Measurements from ENCODE around the gene OPRM1. TPM values are rescaled to one million over a fixed set of nuclear protein-coding genes. Genes with fewer than 3 reads are reported as not detected.

The OPRM1 gene
- total RNA-seq, 2 experiments from 2014 or later, result not detected

DNA sequence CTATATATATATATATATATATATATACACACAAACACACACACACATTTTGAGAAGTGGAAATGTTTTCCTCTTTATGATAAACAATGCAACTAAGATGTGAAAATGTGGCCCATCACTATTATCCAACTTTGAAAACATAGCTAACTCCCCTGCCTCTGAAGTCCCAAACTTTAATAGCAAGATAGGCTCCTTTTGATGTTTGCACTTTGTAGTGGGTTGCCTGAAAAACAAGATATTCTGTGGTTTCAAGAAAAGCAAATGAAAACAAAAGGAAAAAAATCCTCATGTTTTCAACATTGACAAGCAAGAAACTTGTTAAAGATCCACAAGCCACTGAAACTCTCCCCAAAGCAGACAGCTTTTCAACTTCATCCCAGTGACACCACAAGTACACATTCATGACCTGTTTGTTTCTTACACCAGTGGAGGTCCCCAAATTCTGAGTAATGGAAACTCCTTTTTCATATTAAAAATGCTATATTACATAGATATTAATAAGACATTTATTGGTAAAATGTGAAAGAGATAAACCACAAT is 227.6 kb downstream of the OPRM1 start:
- H3K36me3 Mint-ChIP-seq (ENCODE audit: low read depth), result no peaks in the 10 kb centered on the region
- CTCF ChIA-PET, result interaction anchor here (1.3 to 3.4 kb wide), 2 partner anchors 10 to 100 kb away, joined by 3 to 9 read pairs; no protein-coding TSS in a partner anchor
- H3K9me3 Mint-ChIP-seq, result no peaks in the 10 kb centered on the region
- H3K27ac Mint-ChIP-seq, result no peak overlapping the region
- POLR2A ChIA-PET, result no interaction called here
- H3K4me1 Mint-ChIP-seq, result no peaks in the 10 kb centered on the region
- DNase-seq, result no peak
- H3K27me3 Mint-ChIP-seq, result no peaks in the 10 kb centered on the region
- no peak overlapping the region for H3K4me3 Mint-ChIP-seq

GRCh38 chr6:154267508-154268106 is 228.6 kb downstream of the OPRM1 start:
- Mint-ChIP-seq H3K4me1 (no peaks in the 10 kb centered on the region), H3K36me3 (ENCODE audit: low read depth) (no peaks in the 10 kb centered on the region), H3K27ac (no peak overlapping the region), H3K27me3 (no peaks in the 10 kb centered on the region), H3K4me3 (no peak overlapping the region), H3K9me3 (no peaks in the 10 kb centered on the region)
- ChIA-PET POLR2A (interaction anchor here (1.1 kb wide), 1 partner anchor 18 kb away, joined by 4 read pairs; no protein-coding TSS in a partner anchor), CTCF (interaction anchor here (1.3 to 3.4 kb wide), 2 partner anchors 9 to 101 kb away, joined by 3 to 9 read pairs; no protein-coding TSS in a partner anchor)
- no peak for DNase-seq

DNA sequence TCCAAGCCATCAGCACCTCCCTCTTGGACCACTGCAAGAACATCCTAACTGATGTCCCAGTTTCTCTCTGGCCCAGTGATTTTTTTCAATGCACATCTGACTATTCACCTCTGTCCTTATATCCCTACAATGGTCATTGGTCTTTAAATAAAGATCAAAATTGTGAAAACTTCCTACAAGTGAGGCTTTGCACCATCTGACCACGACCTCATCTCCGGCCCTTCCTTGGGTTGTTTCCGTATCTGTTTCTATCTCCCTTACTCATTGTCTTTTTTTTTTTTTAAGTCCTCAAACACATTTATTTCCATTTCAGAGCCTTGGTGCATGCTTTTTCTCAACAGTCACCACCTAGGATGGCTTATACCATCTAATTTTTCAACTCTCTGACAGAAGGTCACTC is 229.4 kb downstream of the OPRM1 start:
- H3K27me3 Mint-ChIP-seq, result no peaks in the 10 kb centered on the region
- no peaks in the 10 kb centered on the region for H3K36me3 Mint-ChIP-seq (ENCODE audit: low read depth)
- no peaks in the 10 kb centered on the region for H3K4me1 Mint-ChIP-seq
- no peak overlapping the region for H3K27ac Mint-ChIP-seq
- CTCF ChIA-PET, result no interaction called here
- POLR2A ChIA-PET, result no interaction called here
- no peak overlapping the region for H3K4me3 Mint-ChIP-seq
- no peaks in the 10 kb centered on the region for H3K9me3 Mint-ChIP-seq
- no peak for DNase-seq

GRCh38 chr6:154274168-154274567 is 235.1 kb downstream of the OPRM1 start:
- CTCF ChIA-PET, result interaction anchor here (0.7 to 2.5 kb wide), 5 partner anchors 108 to 120 kb away, joined by 3 to 10 read pairs (median 4); no protein-coding TSS in a partner anchor
- H3K27me3 Mint-ChIP-seq, result no peaks in the 10 kb centered on the region
- H3K9me3 Mint-ChIP-seq, result no peaks in the 10 kb centered on the region
- H3K36me3 Mint-ChIP-seq (ENCODE audit: low read depth), result no peaks in the 10 kb centered on the region
- POLR2A ChIA-PET, result no interaction called here
- peaks cover 15% of the 10 kb centered on the region for H3K4me1 Mint-ChIP-seq
- H3K4me3 Mint-ChIP-seq, result no peak overlapping the region
- no peak overlapping the region for H3K27ac Mint-ChIP-seq
- DNase-seq, result no peak

GRCh38 chr6:154276810-154277628 is 238.0 kb downstream of the OPRM1 start:
- no peak for DNase-seq
- H3K27ac Mint-ChIP-seq, result no peak overlapping the region
- H3K9me3 Mint-ChIP-seq, result no peaks in the 10 kb centered on the region
- ChIA-PET CTCF (interaction anchor here (0.6 to 5.1 kb wide), 31 partner anchors 11 to 239 kb away, joined by 3 to 86 read pairs (median 4); no protein-coding TSS in a partner anchor), POLR2A (interaction anchor here (0.7 to 1.4 kb wide), 5 partner anchors 29 to 234 kb away, joined by 3 to 8 read pairs (median 3); partner anchors contain the start of gene CNKSR3)
- H3K4me3 Mint-ChIP-seq, result peak overlapping the region; percentile 30
- no peaks in the 10 kb centered on the region for H3K27me3 Mint-ChIP-seq
- peaks cover 15% of the 10 kb centered on the region for H3K4me1 Mint-ChIP-seq
- H3K36me3 Mint-ChIP-seq (ENCODE audit: low read depth), result no peaks in the 10 kb centered on the region

DNA sequence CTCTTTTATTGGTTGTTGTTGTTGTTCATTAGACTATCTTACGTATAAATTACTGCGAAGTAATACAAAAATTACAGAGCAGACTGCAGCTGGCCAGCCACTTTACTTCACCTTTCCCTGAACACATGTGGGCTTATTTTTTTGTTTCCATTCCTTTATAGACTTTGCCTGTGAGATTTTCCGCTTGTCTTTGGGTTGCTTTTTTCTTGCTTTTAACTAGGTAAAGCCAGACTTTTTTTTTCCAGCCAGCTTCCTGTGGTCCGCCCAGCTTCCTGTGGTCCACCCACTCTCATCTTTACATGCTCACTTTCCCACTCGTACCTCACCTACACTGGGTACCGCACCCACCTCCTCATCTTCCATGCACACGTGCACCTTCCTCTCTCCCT is 238.6 kb downstream of the OPRM1 start:
- DNase-seq, result peak; percentile 26
- POLR2A ChIA-PET, result interaction anchor here (0.7 to 1.4 kb wide), 5 partner anchors 30 to 233 kb away, joined by 3 to 8 read pairs (median 3); partner anchors contain the start of gene CNKSR3
- no peak overlapping the region for H3K27ac Mint-ChIP-seq
- CTCF ChIA-PET, result interaction anchor here (0.6 to 5.1 kb wide), 29 partner anchors 11 to 238 kb away, joined by 3 to 86 read pairs (median 4); no protein-coding TSS in a partner anchor
- no peaks in the 10 kb centered on the region for H3K36me3 Mint-ChIP-seq (ENCODE audit: low read depth)
- H3K27me3 Mint-ChIP-seq, result no peaks in the 10 kb centered on the region
- peak overlapping the region; percentile 30 for H3K4me3 Mint-ChIP-seq
- H3K9me3 Mint-ChIP-seq, result no peaks in the 10 kb centered on the region
- peaks cover 15% of the 10 kb centered on the region for H3K4me1 Mint-ChIP-seq

- ChIA-PET POLR2A (no interaction called here), CTCF (interaction anchor here (0.9 to 1.0 kb wide), 2 partner anchors 123 to 127 kb away, joined by 4 read pairs; no protein-coding TSS in a partner anchor)
- H3K9me3 Mint-ChIP-seq, result no peaks in the 10 kb centered on the region
- no peaks in the 10 kb centered on the region for H3K27me3 Mint-ChIP-seq
- H3K4me3 Mint-ChIP-seq, result no peak overlapping the region
- no peaks in the 10 kb centered on the region for H3K36me3 Mint-ChIP-seq (ENCODE audit: low read depth)
- no peak overlapping the region for H3K27ac Mint-ChIP-seq
- peaks cover 15% of the 10 kb centered on the region for H3K4me1 Mint-ChIP-seq
- DNase-seq, result no peak
Observed at GRCh38 chr6:154280521-154280920, 241.5 kb downstream of the OPRM1 start.

DNA sequence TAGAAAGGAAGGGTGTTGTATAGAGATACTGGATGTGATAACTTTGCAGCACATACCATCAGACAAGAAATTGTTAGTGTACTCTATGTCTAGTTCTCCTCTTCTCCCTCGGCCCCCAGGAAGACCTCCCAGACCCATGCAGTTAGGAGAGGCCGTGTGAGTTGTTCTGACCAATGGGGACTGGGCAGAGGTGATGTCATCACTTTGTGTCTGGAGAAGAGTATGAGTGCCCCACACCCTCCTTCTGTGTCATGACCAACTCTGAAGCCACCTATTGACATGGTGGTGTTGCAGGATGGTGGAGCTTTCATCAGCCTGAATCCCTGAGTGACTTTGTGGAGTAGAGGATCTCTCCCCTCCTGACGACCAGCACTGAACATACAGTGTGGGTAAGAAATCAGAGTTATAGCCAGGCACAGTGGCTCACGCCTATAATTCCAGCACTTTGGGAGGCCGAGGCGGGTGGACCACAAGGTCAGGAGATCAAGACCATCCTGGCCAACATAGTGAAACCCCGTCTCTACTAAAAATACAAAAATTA is 245.3 kb downstream of the OPRM1 start:
- no peak for DNase-seq
- Mint-ChIP-seq H3K4me1 (no peaks in the 10 kb centered on the region), H3K9me3 (no peaks in the 10 kb centered on the region), H3K27me3 (no peaks in the 10 kb centered on the region), H3K36me3 (ENCODE audit: low read depth) (no peaks in the 10 kb centered on the region), H3K4me3 (no peak overlapping the region), H3K27ac (no peak overlapping the region)
- POLR2A ChIA-PET, result no interaction called here
- CTCF ChIA-PET, result interaction anchor here (1.1 kb wide), 1 partner anchor 130 kb away, joined by 3 read pairs; no protein-coding TSS in a partner anchor

GRCh38 chr6:154285826-154286225 is 246.8 kb downstream of the OPRM1 start:
- no peak overlapping the region for H3K27ac Mint-ChIP-seq
- H3K36me3 Mint-ChIP-seq (ENCODE audit: low read depth), result no peaks in the 10 kb centered on the region
- DNase-seq, result no peak
- no peaks in the 10 kb centered on the region for H3K4me1 Mint-ChIP-seq
- H3K27me3 Mint-ChIP-seq, result no peaks in the 10 kb centered on the region
- H3K4me3 Mint-ChIP-seq, result no peak overlapping the region
- POLR2A ChIA-PET, result no interaction called here
- CTCF ChIA-PET, result interaction anchor here (1.5 kb wide), 1 partner anchor 132 kb away, joined by 3 read pairs; no protein-coding TSS in a partner anchor
- H3K9me3 Mint-ChIP-seq, result no peaks in the 10 kb centered on the region

DNA sequence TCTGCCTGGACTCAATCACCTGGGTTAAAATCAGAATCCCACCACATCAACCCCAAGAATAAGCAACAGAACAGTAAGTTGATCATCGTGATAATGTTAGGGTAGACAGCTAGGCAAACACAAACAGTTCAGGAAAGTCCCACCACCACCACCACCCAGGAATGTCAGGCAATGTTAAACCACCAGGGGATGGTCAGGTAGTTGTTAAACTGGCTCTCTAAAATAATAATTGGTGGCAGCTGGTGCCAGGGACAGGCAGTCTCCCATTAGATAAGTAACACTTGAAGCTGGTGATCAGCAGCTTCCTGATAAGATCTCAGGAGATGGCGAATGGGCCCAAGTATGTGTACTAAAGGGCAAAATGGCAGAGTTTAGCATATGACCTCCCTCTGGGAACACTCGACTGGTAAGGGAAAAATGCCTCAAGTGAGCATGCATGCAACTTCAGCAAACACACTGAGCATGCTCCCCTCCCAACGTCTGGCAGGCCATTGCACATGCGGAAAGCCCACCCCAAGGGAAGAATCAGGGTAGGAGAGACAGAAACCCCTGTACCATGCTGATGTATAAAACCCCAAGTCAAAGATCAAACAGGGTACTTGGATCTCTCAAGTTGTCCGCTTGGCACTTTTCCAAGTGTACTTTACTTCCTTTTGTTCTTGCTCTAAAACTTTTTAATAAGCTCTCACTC is 250.9 kb downstream of the OPRM1 start:
- POLR2A ChIA-PET, result no interaction called here
- Mint-ChIP-seq H3K4me1 (no peaks in the 10 kb centered on the region), H3K4me3 (no peak overlapping the region), H3K9me3 (no peaks in the 10 kb centered on the region), H3K27ac (no peak overlapping the region), H3K36me3 (ENCODE audit: low read depth) (no peaks in the 10 kb centered on the region), H3K27me3 (no peaks in the 10 kb centered on the region)
- CTCF ChIA-PET, result no interaction called here
- DNase-seq, result no peak

GRCh38 chr6:154292066-154292465 is 253.0 kb downstream of the OPRM1 start:
- H3K4me1 Mint-ChIP-seq, result no peaks in the 10 kb centered on the region

DNA sequence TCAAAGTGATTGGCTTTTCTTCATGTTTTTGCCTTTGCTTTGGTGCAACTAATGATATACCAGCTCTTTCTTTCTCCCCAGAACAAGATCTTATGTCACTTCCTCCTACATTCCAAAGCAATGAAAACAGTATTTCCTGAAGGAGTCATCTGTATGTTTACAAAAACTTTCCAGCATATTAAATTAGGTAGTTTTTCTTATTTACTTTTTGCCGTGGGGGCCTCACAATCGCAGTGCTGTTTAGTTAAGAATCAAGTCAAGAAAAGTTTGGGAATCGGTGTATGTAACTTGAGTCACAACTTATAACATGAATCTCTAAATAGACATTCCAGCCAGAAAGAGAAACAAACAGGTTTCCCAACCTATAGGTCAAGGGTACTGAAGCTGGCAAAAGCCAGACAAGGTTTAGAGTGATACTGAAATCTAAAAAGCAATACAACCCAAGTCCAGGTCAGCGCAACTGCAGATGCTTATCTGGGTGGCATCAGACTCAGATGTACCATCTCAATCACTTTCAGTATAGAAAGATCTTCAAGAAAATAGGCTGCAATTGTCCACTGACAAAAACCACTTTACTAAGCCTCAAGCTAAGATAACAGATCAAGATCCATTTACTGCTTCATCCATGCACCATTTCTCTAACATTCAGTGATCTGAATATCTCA is 253.9 kb downstream of the OPRM1 start:
- no peak for DNase-seq
- CTCF ChIA-PET, result interaction anchor here (0.8 to 1.3 kb wide), 2 partner anchors 15 to 140 kb away, joined by 3 to 6 read pairs; no protein-coding TSS in a partner anchor
- H3K4me1 Mint-ChIP-seq, result peaks cover 7% of the 10 kb centered on the region
- no peak overlapping the region for H3K27ac Mint-ChIP-seq
- no peaks in the 10 kb centered on the region for H3K27me3 Mint-ChIP-seq
- POLR2A ChIA-PET, result no interaction called here
- H3K9me3 Mint-ChIP-seq, result no peaks in the 10 kb centered on the region
- H3K4me3 Mint-ChIP-seq, result no peak overlapping the region
- H3K36me3 Mint-ChIP-seq (ENCODE audit: low read depth), result no peaks in the 10 kb centered on the region

More at GRCh38 chr6:154292066-154292465, 253.0 kb downstream of the OPRM1 start:
- CTCF ChIA-PET, result interaction anchor here (1.3 kb wide), 1 partner anchor 14 kb away, joined by 6 read pairs; no protein-coding TSS in a partner anchor
- no peak for DNase-seq
- POLR2A ChIA-PET, result no interaction called here
- no peaks in the 10 kb centered on the region for H3K9me3 Mint-ChIP-seq
- H3K36me3 Mint-ChIP-seq (ENCODE audit: low read depth), result no peaks in the 10 kb centered on the region
- H3K4me3 Mint-ChIP-seq, result no peak overlapping the region
- H3K27ac Mint-ChIP-seq, result no peak overlapping the region
- no peaks in the 10 kb centered on the region for H3K27me3 Mint-ChIP-seq

Measured in activated CD4-positive, alpha-beta memory T cell treated with anti-CD3 and anti-CD28 coated beads, Interleukin-2, amount 10 ng/mL, durations not matched to agents 7 days and 5 days (primary cell).